Activated CD4-positive, alpha-beta T cell treated with anti-CD3 and anti-CD28 coated beads, Interleukin-2, amount 50 U/mL, for 24 hours (primary cell): Measurements from ENCODE around the gene EPB41.
"Not testable (repeated sequence)": the region's sequence is repeated elsewhere in the genome, so short reads cannot be mapped to it uniquely, and the experiment has no call there.

Experiments used
- DNase-seq, 2 donors: peaks; one replicate each; pipeline ENCODE4 v3.0.0-alpha.2; 2020; ENCODE audit warnings: low read depth in 1 of 2, low spot score in 1 of 2

Gene EPB41

DNA sequence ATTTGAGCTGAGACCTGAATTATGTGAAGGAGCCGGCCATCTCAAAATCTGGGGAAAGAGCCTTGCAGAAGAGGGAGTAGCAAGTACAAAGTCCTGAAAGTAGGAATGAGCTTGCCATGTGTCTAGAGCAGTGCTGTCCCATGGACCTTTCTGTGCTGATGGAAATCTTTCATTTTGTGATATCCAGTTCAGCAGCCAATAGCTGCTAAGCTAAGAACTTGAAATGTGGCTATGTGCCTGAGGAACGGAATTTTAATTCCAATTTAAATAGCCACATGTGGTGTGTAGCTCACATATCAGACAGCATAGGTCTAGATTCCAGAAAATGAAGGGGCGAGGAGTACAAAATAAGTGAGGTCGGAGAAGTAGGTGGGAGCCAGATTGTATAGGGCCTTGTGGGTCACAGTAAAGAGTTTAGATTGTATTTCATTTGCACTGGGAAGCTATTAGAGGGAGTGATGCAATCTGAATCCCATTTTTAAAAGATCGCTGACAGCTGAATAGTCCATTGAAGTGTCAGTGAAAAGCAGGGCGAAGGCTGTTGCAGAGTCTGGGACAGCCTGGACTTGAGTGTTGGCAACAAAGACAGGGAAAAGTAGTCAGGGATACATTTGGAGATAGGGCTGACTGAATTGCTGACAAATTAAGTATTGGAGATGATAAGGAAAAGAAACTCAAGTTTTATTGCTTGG is 129.1 kb downstream of the EPB41 start:
- DNase-seq: no peak

DNA sequence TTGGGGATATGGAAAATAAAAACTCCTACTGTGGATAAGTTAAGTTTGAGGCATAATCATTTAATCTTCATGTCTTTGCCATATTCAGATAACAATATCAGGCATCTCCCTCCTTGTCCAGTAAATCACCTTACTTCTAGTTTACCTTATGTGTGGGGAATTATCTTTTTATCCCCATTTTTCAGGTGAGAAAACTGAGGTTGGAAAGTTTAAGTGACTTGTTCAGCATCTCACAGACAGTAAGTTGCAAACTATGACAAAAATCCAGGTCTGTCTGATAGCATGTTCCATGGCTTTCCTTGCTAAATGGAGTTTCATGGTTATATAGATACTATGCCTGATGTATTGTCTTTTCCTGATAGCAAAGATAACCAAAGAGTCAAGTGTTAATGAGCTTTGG is 129.6 kb downstream of the EPB41 start:
- DNase-seq: no peak

DNA sequence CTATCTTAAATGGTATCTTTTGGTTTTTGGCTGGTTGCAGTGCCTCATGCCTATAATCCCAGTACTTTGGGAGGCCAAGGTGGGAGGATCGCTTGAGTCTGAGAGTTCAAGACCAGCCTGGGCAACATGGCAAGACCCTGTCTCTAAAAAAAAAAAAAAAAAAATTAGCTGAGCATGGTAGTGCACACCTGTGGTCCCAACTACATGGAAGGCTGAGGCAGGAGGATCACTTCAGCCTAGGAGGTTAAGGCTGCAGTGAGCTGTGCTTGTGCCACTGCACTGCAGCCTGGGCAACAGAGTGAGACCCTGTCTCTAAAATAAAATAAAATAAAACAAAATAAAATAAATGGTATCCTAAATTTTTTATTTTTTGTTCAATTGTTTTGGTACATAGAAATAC is 131.3 kb downstream of the EPB41 start:
- not testable (repeated sequence) for DNase-seq

DNA sequence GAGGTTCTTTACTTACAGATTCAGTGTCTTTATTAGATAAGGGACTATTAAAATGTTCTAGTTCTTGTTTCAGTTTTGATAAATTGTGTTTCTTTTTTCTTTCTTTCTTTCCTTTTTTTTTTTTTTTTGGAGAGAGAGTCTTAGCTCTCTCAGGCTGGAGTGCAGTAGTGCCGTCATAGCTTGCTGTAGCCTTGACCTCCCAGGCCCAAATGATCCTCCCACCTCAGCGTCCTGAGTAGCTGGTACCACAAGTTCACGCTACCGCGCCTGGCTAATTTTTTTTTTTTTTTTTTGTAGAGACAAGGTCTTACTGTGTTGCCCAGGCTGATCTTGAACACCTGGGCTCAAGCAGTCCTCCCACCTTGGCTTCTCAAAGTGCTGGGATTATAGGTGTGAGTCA is 132.8 kb downstream of the EPB41 start:
- no peak for DNase-seq

DNA sequence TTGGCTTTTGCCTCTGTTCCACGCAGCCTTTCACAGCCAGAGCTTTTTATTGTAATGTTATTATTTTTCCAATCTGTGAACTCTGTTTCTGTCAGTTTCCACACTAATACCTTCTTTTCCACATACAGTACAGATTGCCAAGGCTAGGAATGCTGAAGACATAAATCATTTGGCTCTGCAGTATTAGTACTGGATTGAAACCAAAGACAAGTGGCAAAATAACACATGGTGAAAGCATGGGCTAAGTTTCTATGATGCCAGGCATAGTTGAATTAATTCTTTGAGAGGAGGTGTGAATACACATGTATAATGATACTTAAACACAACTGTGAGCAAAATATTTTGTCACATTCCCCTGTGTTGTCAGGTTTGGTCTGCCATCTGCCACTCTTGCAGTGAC is 135.8 kb downstream of the EPB41 start:
- DNase-seq: no peak

DNA sequence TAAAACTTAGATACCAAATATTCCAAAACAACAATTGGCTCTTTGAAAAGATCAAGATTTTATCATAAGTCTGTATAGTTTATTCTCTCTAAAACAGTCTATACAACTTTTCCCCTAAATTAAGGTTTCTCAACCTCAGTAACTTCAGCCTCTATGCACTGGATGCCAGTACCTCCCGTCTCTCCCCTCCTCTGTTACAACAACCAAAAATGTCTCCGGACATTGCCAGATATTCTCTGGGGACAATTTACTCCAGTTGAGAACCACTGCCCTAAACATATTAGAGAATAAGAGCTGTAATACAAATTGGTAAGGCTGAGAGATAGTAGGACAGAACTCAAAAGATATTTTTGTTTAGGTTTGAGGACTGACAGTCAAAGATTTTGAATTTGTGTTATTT is 137.7 kb downstream of the EPB41 start:
- no peak for DNase-seq

DNA sequence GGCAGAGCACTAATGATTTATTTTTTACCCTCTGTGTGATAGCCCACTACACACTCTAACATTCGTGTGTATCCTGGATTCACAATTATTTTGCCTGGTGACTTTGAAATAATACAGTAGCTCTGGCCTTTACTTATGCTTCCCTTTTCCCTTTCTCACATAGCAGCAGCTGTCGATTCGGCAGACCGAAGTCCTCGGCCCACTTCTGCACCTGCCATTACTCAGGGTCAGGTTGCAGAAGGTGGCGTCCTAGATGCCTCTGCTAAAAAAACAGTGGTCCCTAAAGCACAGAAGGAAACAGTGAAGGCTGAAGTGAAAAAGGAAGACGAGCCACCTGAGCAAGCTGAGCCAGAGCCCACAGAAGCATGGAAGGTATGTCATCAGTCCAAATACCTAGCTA is 138.6 kb downstream of the EPB41 start:
- DNase-seq: no peak

DNA sequence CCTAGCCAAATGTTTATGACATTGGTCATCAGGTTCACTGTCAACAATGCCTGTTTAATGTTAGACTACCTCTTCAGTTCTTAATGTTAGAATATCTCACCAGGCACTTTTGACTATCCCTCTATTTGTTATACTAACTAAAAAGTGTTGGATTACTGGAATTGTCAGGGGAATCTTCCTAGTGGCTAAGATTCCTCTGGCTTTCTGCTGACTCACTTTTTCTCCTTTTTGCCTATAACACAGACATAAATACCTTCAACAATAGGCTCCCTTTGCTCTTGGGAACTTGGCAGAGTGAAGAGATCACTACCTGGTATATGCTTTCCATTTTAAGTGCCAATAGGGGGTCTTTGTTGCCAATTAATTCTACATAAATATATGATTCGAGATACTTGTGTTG is 140.8 kb downstream of the EPB41 start:
- DNase-seq: no peak

DNA sequence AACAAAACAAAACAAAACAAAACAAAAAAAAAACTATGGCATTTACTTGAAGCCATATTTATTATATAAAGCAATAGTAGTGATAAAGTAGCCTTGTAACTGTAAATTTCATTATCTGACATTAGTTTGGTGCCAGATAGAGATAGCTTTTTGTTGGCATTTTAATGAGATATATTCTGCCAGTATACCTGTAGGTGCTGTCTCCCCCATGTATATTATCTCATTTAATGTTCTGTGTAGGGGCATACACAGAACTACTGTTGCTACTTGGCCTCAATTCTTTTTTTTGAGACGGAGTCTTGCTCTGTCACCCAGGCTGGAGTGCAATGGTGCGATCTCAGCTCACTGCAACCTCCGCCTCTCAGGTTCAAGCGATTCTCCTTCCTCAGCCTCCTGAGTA is 141.9 kb downstream of the EPB41 start:
- no peak for DNase-seq

DNA sequence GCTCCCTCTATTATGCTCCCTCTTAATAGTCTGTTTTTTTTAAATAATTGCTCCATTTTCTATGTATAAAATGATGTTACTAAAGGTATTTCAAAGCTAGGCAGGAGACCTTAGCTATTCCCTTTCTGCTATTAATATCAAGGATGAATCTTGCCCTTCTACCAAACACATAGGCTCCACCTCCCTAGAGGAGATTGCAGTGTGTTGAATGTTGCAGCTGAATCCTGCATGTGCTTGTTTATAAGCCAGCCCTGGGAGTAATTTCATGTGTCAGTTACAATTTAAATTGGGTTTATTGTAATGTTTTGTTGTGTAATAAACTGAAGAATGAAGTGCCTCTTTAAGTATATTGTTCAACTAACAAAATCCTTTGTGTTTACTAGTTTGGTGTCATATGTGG is 143.3 kb downstream of the EPB41 start:
- DNase-seq: no peak

DNA sequence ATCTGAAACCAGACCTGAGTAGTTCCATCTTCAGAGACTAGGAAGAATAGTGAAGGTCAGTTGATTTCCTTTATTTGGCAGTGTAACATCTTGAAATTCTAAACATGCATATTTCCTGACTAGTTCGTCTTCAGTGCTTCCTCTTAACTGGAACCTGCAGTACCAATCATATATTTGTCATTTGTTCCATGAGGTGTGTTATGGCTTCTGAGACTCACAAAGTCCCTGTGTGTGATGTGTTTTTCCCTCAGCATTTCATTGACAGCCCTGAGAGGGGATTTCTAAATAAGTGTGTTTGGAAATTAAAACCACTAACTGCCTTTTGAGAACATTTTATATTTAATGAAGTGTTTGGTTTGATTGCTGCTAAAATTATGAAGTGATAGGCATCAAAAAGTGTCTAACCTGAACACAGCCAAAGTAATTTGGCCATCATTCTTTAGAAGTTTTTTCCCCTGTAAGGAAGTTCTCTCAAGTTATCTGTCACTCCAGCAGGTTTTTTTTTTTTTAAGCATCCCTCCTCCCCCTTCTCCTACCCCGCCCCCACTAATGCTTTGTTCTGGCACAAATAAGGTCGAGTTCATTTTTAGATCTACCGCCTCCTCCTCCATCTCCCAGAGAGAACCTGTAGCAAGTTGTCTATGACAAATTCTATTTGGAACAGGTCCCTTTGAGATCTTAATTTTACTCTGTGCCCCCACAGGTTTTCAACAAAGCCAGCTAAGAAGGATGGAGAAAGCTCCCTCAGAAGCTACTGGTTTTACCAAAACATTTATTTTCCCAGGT is 148.0 kb downstream of the EPB41 start:
- peak in 1 of 2 donors; percentile 47 for DNase-seq

DNA sequence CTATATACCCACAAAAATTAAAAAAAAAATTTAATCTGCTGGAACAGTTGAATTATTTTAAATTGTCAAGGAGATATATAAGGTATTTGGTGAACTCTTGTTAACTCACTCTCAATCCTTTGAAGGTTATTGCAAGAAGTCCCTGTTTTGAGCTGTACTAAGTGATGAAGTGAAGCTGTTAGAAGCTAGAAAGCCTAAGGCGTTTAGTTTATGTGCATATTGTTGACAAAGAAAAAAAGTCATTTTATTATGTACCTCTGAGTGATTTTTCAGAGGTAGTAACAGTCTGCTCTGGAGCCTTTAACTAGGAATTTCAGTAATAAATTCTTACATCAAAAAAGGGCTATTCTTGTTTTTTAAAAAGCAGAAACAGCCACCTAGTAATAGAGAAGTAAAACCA is 149.7 kb downstream of the EPB41 start:
- DNase-seq: no peak

DNA sequence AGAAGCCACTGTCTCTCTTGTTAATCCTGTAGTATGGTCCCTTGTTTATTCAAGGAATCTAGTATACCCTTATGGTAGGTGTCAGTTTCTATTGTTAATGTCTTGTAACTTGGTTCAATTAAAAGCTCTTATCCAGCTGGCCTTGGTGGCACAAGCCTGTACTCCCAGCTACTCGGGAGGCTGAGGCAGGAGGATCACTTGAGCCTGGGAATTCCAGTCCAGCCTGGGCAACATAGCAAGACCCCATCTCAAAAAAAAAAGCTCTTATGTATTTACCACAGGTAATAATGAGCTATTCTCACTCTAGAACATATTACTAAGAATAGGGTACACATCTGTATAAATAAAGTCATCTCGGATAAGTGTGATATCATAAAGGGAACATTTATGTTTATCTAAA is 162.8 kb downstream of the EPB41 start:
- DNase-seq: no peak

DNA sequence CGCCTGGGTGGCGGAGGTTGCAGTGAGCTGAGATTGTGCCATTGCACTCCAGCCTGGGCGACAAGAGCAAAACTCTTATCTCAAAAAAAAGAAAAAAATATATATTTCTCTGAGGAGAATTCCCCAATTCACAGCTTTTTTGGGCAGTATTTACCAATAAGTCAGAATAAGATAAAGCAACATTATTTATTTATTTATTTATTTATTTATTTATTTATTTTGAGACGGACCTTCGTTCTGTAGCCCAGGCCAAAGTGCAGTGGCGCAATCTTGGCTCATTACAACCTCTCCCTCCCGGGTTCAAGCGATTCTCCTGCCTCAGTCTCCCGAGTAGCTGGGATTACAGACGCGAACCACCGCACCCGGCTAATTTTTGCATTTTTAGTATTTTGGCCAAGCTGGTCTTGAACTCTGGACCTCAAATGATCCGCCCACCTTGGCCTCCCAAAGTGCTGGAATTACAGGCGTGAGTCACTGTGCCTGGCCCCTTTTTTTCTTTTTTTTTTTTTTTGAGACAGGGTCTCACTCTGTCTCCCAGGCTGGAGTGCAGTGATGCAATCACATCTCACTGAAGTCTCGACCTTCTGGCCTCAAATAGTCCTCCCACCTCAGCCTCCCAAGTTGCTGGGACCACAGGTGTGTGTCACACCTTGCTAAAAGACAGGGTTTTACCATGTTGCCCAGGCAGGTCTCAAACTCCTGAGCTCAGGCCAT is 165.7 kb downstream of the EPB41 start:
- not testable (repeated sequence) for DNase-seq

DNA sequence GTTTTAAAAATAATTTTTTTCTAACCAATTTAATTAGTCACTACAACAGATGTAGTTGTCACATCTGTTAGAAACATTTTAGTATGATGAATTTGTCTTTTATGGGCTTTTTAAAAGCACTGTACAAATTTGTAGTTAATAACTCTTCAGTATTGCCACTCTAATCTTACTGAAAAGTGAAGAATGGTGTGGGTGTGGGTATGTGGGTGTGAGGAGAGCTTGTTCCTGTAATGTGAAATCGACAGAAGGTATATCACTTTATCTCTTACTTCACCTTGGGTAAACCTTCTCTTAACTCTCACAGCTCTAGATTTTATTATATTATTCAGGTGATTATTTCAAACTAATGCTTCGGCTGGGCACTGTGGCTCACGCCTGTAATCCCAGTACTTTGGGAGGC is 166.8 kb downstream of the EPB41 start:
- no peak for DNase-seq

DNA sequence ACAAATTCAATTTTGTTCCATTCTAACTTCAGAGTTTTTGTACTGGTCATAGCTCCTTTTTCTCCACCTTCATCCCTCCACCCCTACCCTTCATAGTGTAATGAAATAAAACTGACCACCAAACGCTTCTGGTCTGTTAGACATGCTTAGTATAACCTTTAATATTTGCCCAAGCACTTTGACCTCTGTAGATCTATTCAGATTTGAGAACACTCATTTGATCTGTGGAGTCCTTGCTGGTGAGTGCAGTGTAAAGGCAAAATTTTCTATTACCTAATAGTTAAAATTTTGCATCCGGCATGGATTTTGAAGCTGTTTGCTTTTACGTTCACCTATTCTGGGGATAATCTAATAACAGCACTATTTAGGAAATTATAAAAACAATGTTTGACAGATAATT is 168.2 kb downstream of the EPB41 start:
- DNase-seq: no peak

DNA sequence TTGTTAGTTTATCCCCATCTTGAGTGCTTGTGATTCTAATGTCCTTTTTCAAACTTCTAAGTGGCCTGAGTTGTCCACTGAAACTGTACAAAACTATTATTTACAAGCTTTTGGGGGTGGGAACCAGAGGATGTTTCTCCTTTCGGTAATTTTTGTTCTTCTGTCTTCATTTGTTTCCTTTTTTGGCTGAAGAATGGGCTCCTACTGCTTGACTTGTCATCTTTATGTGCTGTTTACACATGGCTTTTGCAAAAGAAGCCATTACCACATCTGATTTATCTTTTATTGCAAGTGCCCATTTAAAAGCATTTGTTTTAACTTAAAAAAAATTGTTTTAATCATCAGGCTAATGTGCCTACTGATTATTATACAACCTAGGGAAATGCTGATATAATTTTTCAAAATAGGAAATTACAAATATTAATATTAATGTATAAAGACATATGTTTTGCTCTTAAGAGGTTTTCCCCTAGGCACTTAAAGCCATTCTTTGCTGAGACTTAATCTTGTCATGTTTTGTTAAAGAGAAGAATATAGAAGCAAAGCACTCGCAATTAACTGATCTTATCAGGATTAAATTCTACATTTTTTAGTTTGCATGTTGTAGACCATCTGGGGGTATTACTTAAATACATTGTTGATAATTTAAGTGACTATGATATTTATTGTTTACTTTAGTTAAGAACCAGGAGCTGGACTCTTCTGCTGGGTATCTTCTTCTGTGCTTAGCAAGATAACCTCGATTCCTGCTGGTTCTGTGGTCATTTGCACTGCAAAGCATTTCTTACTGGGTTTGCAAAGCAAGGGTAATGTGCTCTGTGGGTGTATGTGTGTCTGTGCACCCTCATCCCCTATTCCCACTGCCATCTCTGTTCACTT is 169.2 kb downstream of the EPB41 start:
- DNase-seq: no peak

DNA sequence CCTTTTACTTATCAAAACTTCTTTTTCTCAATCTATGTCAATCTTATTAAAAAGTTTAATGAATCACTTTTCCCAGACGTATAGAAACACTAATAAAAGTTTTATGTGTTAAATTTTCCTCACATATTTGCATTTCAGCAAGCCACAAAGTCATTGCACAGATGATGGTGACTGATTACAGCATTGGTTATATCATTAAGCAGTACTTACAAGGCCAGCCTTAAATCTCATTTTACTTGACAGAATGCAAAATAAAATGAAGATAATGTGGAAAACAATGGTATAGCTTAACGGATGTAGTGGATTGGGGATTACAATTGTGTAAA is 169.8 kb downstream of the EPB41 start:
- no peak for DNase-seq

DNA sequence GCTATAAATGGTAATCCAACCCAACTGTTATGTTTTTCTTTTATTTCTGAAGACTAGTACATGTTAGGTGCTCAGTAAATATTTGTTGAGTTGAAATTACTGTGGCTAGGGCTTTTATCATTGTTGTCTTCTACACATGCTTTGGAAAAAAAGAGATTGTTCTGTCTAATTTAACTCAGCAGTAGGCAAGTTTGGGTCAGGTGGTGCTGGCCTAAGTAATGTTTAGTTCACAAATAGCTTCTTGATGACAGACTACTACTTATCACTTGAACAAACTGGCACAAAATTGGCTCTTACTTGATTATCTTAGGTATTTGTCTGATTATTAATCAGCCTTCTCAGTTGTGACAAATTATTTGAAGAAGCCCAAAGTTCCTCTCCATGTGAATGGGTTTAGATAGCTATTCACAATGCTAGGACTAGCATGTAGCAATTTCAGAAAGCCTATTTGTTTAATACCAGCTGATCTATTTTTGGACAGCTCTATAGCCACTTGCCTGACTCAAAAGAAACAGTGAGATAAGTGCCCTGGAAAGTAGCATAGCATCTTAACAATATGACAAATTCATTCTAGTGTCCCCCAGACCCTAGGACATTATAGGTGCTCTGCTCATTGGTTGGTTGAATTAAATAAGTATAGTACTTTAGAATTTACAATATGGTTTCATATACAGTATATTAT is 176.7 kb downstream of the EPB41 start:
- DNase-seq: no peak

DNA sequence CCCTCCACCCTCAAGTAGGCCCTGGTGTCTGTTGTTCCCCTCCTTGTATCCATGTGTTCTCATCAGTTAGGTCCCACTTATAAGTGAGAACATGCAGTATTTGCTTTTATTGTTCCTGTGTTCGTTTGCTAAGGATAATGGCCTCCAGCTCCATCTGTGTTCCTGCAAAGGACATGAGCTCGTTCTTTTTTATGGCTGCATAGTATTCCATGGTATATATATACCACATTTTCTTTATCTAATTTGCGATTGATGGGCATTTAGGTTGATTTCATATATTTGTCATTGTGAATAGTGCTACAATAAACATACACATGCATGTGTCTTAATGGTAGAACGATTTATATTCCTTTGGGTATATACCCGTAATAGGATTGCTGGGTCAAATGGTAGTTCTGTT is 178.3 kb downstream of the EPB41 start:
- not testable (repeated sequence) for DNase-seq

DNA sequence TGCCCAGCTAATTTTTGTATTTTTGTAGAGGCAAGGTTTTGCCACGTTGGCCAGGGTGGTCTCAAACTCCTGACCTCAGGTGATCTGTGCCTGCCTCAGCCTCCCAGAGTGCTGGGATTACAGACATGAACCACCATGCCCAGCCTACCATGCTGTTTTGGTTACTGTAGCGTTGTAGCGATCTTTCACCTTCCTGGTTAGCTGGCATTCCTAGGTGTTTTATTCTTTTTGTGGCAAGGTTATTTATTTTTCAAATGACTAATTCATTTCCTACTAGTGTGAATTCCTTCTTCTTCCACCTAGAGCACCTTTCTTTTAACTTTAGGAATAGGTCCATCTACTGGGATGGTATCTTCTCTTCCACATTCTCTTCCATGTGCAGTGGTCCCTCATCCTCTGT is 180.1 kb downstream of the EPB41 start:
- no peak for DNase-seq
